SU-DHL-6 (cell line): Measurements from ENCODE around the gene DDX10.

Experiments
- H2AFZ ChIP-seq: fragments of 200-600 bp; sonication (generic); 2 replicates; pipeline ENCODE4 v1.6.1; 2014; ENCODE audit warnings: low read depth, mild to moderate bottlenecking, moderate library complexity, mixed read lengths, antibody characterized with exemption, low read length; ENCODE audit not compliant: severe bottlenecking
- H3F3A ChIP-seq: fragments of 200-600 bp; shearing (Covaris generic); 2 replicates; pipeline ENCODE4 v1.6.0; 2016; ENCODE audit warnings: antibody characterized with exemption, mild to moderate bottlenecking; ENCODE audit not compliant: insufficient read depth
- H3K27ac ChIP-seq: fragments of 200-600 bp; sonication (generic); 2 replicates; pipeline ENCODE4 v1.5.1; 2016; ENCODE audit warnings: low read depth, mild to moderate bottlenecking, low read length, moderate library complexity, mixed read lengths
- H3K27me3 ChIP-seq: fragments of 200-600 bp; sonication (generic), shearing (Covaris generic); 2 replicates; pipeline ENCODE4 v1.6.0; 2014; ENCODE audit warnings: mild to moderate bottlenecking, low read length
- H3K36me3 ChIP-seq: fragments of 200-600 bp; sonication (generic); 2 replicates; pipeline ENCODE4 v1.6.1; 2014; ENCODE audit warnings: mild to moderate bottlenecking, low read length, mixed read lengths
- H3K4me2 ChIP-seq: fragments of 300-600, 200-600 bp; shearing (Covaris generic), sonication (generic); 2 replicates; pipeline ENCODE4 v1.6.0; 2014; ENCODE audit warnings: low read length, low read depth, mild to moderate bottlenecking; ENCODE audit not compliant: poor library complexity, severe bottlenecking
- H3K4me3 ChIP-seq: fragments of 200-600 bp; sonication (generic); 2 replicates; pipeline ENCODE4 v1.5.1; 2014; ENCODE audit warnings: antibody characterized with exemption, low read length, mild to moderate bottlenecking, mixed read lengths; ENCODE audit not compliant: insufficient read depth, poor library complexity, severe bottlenecking
- H3K79me2 ChIP-seq: fragments of 200-600 bp; sonication (generic); 2 replicates; pipeline ENCODE4 v1.6.1; 2014; ENCODE audit warnings: mild to moderate bottlenecking, low read length, moderate library complexity; ENCODE audit not compliant: insufficient read depth
- H3K9ac ChIP-seq: fragments of 200-600 bp; sonication (generic); 2 replicates; pipeline ENCODE4 v1.7.0; 2014; ENCODE audit warnings: mild to moderate bottlenecking, low read length
- H3K9me2 ChIP-seq: fragments of 200-600 bp; sonication (generic); replicated peaks from 2 replicates; pipeline ENCODE4 v1.6.1; 2014; ENCODE audit warnings: low read length; ENCODE audit not compliant: insufficient read depth
- H3K9me3 ChIP-seq: fragments of 200-600 bp; sonication (generic); 2 replicates; pipeline ENCODE4 v1.6.1; 2014; ENCODE audit warnings: low read length, mixed read lengths; ENCODE audit not compliant: insufficient read depth
- H4K20me1 ChIP-seq: fragments of 200-600 bp; sonication (generic); 2 replicates; pipeline ENCODE4 v1.6.1; 2014; ENCODE audit warnings: low read depth, mild to moderate bottlenecking, antibody characterized with exemption, low read length, moderate library complexity, mixed read lengths
- CTCF ChIP-seq: fragments of 200-600 bp; sonication (generic); IDR thresholded peaks from one replicate; pipeline ENCODE4 v1.5.1; 2017; ENCODE audit warnings: antibody characterized with exemption, mild to moderate bottlenecking, low read length, moderate library complexity; ENCODE audit not compliant: insufficient read depth, poor library complexity, severe bottlenecking
- EZH2phosphoT487 ChIP-seq: fragments of 200-600 bp; sonication (generic), shearing (Covaris generic); conservative IDR thresholded peaks from 2 replicates; pipeline ENCODE4 v1.6.1; 2018; ENCODE audit warnings: mild to moderate bottlenecking, antibody characterized with exemption, low read length, moderate library complexity, mixed read lengths

DDX10 gene

GRCh38 chr11:108713076-108713790 lies 48.4 kb downstream of the DDX10 start:
- no peak overlapping the region for H3K9ac ChIP-seq
- no peak overlapping the region for H3K4me2 ChIP-seq
- H3K4me3 ChIP-seq, result no peak overlapping the region
- no peaks in the 10 kb centered on the region for H3K9me2 ChIP-seq
- no peak overlapping the region for H2AFZ ChIP-seq
- H4K20me1 ChIP-seq, result no peaks in the 10 kb centered on the region
- peaks cover 30% of the 10 kb centered on the region for H3K36me3 ChIP-seq
- peaks cover 30% of the 10 kb centered on the region for H3K79me2 ChIP-seq
- no peak for TF ChIP-seq EZH2phosphoT487
- no peak overlapping the region for H3K27ac ChIP-seq
- no peaks in the 10 kb centered on the region for H3F3A ChIP-seq
- H3K27me3 ChIP-seq, result no peaks in the 10 kb centered on the region
- H3K9me3 ChIP-seq, result no peaks in the 10 kb centered on the region

- Histone ChIP-seq H3K79me2 (peaks cover 22% of the 10 kb centered on the region), H2AFZ (no peak overlapping the region), H3K4me2 (no peak overlapping the region), H4K20me1 (no peaks in the 10 kb centered on the region), H3K9me2 (no peaks in the 10 kb centered on the region), H3K9ac (no peak overlapping the region), H3K36me3 (peaks cover 14% of the 10 kb centered on the region), H3K9me3 (no peaks in the 10 kb centered on the region), H3F3A (no peaks in the 10 kb centered on the region), H3K27me3 (no peaks in the 10 kb centered on the region), H3K27ac (no peak overlapping the region), H3K4me3 (no peak overlapping the region)
- TF ChIP-seq CTCF (no peak), EZH2phosphoT487 (no peak)
Observed at GRCh38 chr11:108715239-108715638, 50.4 kb downstream of the DDX10 start.

- Histone ChIP-seq H2AFZ (no peak overlapping the region), H3K9me2 (no peaks in the 10 kb centered on the region), H3K4me3 (no peak overlapping the region), H3F3A (no peaks in the 10 kb centered on the region), H3K27me3 (no peaks in the 10 kb centered on the region), H4K20me1 (no peaks in the 10 kb centered on the region), H3K27ac (no peak overlapping the region), H3K36me3 (peaks cover 27% of the 10 kb centered on the region), H3K4me2 (no peak overlapping the region), H3K9ac (no peak overlapping the region), H3K79me2 (0 out of 2 replicates have a peak, but pooled peaks cover 4% of the 10 kb centered on the region), H3K9me3 (no peaks in the 10 kb centered on the region)
- TF ChIP-seq EZH2phosphoT487, result no peak
- no peak for TF ChIP-seq CTCF
Observed at GRCh38 chr11:108718466-108718865, 53.6 kb downstream of the DDX10 start.

GRCh38 chr11:108724974-108725689 lies 60.3 kb downstream of the DDX10 start:
- H3K4me3 ChIP-seq, result no peak overlapping the region
- H3K9ac ChIP-seq, result no peak overlapping the region
- no peaks in the 10 kb centered on the region for H3K9me2 ChIP-seq
- no peaks in the 10 kb centered on the region for H3K27me3 ChIP-seq
- peaks cover 38% of the 10 kb centered on the region for H3K36me3 ChIP-seq
- H2AFZ ChIP-seq, result no peak overlapping the region
- no peaks in the 10 kb centered on the region for H3F3A ChIP-seq
- no peak overlapping the region for H3K4me2 ChIP-seq
- H4K20me1 ChIP-seq, result no peaks in the 10 kb centered on the region
- no peak overlapping the region for H3K27ac ChIP-seq
- peaks cover 40% of the 10 kb centered on the region for H3K79me2 ChIP-seq
- H3K9me3 ChIP-seq, result no peaks in the 10 kb centered on the region
- TF ChIP-seq CTCF (no peak), EZH2phosphoT487 (no peak)
